CD4-positive, alpha-beta T cell (primary cell): ENCODE results near the gene CD40. TPM values are rescaled to one million over a fixed set of nuclear protein-coding genes. Genes with fewer than 3 reads are reported as not detected.

ENCODE experiments used
- ATAC-seq: fragments of 200-7000 bp; cut with Tn5 transposase; one replicate; pipeline ENCODE4 v1.10.0; 2022; ENCODE audit warnings: mild to moderate bottlenecking; ENCODE audit not compliant: poor library complexity
- CTCF ChIA-PET: fragments of 350-600 bp; sonication (Branson Sonifier 250); formaldehyde crosslinking; loops from one replicate; lab custom pipeline; 2021; ENCODE audit warnings: antibody characterized with exemption, inconsistent platforms; lab: Charles Lee
- POLR2A ChIA-PET: fragments of 350-600 bp; sonication (Branson Sonifier 250); formaldehyde crosslinking; loops from one replicate; lab custom pipeline; 2021; ENCODE audit warnings: antibody characterized with exemption, inconsistent platforms; lab: Charles Lee
- DNase-seq, 14 experiments: peaks; one replicate each; pipeline ENCODE4 v3.0.0-alpha.2; 2013 to 2020; ENCODE audit warnings: mixed read lengths in 2 of 14
- H3K27ac ChIP-seq, 2 donors: one replicate each; pipeline versions ENCODE4 v1.5.1 to v1.7.0; 2013; ENCODE audit warnings: low read length in 2 of 2, low read depth in 1 of 2, mild to moderate bottlenecking in 1 of 2
- H3K27me3 ChIP-seq, 2 experiments: 1 replicate in 1 of 2; 2 replicates in 1 of 2; pipeline versions ENCODE4 v1.6.1 to v1.7.0; 2013; ENCODE audit warnings: low read length in 2 of 2, control low read depth in 1 of 2, mild to moderate bottlenecking in 1 of 2, moderate library complexity in 1 of 2; ENCODE audit not compliant: insufficient read depth in 2 of 2, control insufficient read depth in 1 of 2
- H3K36me3 ChIP-seq: one replicate; pipeline ENCODE4 v1.6.1; 2013; ENCODE audit warnings: low read length, control low read depth; ENCODE audit not compliant: insufficient read depth
- H3K4me1 ChIP-seq: one replicate; pipeline ENCODE4 v1.6.1; 2013; ENCODE audit warnings: low read length, control low read depth; ENCODE audit not compliant: insufficient read depth
- H3K4me3 ChIP-seq: one replicate; pipeline ENCODE4 v1.5.1; 2013; ENCODE audit warnings: mild to moderate bottlenecking, low read length, moderate library complexity
- H3K9me3 ChIP-seq, 2 experiments: 1 replicate in 1 of 2; 2 replicates in 1 of 2; pipeline versions ENCODE4 v1.6.1 to v1.7.0; 2013; ENCODE audit warnings: low read length in 2 of 2, mild to moderate bottlenecking in 2 of 2, control low read depth in 1 of 2, moderate library complexity in 1 of 2; ENCODE audit not compliant: control insufficient read depth in 1 of 2, insufficient read depth in 1 of 2
- H3K27ac Mint-ChIP-seq: one replicate; pipeline ENCODE4 v1.8.0; 2020; ENCODE audit warnings: mixed read lengths
- H3K27me3 Mint-ChIP-seq: one replicate; pipeline ENCODE4 v1.8.0; 2021; ENCODE audit warnings: mixed read lengths
- H3K36me3 Mint-ChIP-seq: one replicate; pipeline ENCODE4 v1.8.0; 2021; ENCODE audit warnings: low read depth, mixed read lengths
- H3K4me1 Mint-ChIP-seq: one replicate; pipeline ENCODE4 v1.8.0; 2021; ENCODE audit warnings: low read depth, mixed read lengths
- H3K4me3 Mint-ChIP-seq: one replicate; pipeline ENCODE4 v1.8.0; 2020; ENCODE audit warnings: mild to moderate bottlenecking, mixed read lengths
- H3K9me3 Mint-ChIP-seq: one replicate; pipeline ENCODE4 v1.8.0; 2020; ENCODE audit warnings: mixed read lengths
- CTCF ChIP-seq: fragments of 200-600 bp; IDR thresholded peaks from one replicate; pipeline ENCODE4 v1.8.0; 2022; ENCODE audit warnings: antibody characterized with exemption, mild to moderate bottlenecking
- intact Hi-C, 2 experiments: fragments of 100-400 bp; cut with DNase I in 1 of 2; cut with micrococcal nuclease in 1 of 2; formaldehyde crosslinking; loops; one replicate each; pipeline versions ENCODE4 v1.15.1 to v1.9.0; 2023 to 2025; cut with DNase I, micrococcal nuclease
- total RNA-seq, 174 experiments: library from RNA in 2 of 174; stranded (reverse) in 2 of 174; gene quantifications; one replicate each; pipeline ENCODE4 v1.2.3 and lab custom pipeline; 2021 to 2026

Gene CD40
- total RNA-seq, 2 experiments from 2014 or later, result 1.0 to 1.2 TPM

GRCh38 chr20:46158476-46158987 lies 40.4 kb downstream of the CD40 start:
- no peaks in the 10 kb centered on the region for H3K36me3 Mint-ChIP-seq
- no peak for ATAC-seq
- H3K4me1 ChIP-seq, result no peaks in the 10 kb centered on the region
- no peaks in the 10 kb centered on the region for H3K4me1 Mint-ChIP-seq
- peaks cover 49% of the 10 kb centered on the region for H3K27me3 Mint-ChIP-seq
- H3K9me3 ChIP-seq, result no peaks in the 10 kb centered on the region
- no peaks in the 10 kb centered on the region for H3K36me3 ChIP-seq
- ChIA-PET POLR2A (no interaction called here), CTCF (no interaction called here)
- intact Hi-C loops, result no loop called here
- DNase-seq, result no peak
- no peak overlapping the region for H3K27ac ChIP-seq
- H3K4me3 Mint-ChIP-seq, result no peak overlapping the region
- no peak overlapping the region for H3K4me3 ChIP-seq
- TF ChIP-seq CTCF, result no peak
- H3K27me3 ChIP-seq, result peaks cover under 1 to 5% of the 10 kb centered on the region in 2 experiments
- no peak overlapping the region for H3K27ac Mint-ChIP-seq
- no peaks in the 10 kb centered on the region for H3K9me3 Mint-ChIP-seq

- Mint-ChIP-seq H3K36me3 (no peaks in the 10 kb centered on the region), H3K27ac (no peak overlapping the region), H3K27me3 (peaks cover 51% of the 10 kb centered on the region), H3K4me1 (no peaks in the 10 kb centered on the region), H3K4me3 (no peak overlapping the region), H3K9me3 (no peaks in the 10 kb centered on the region)
- POLR2A ChIA-PET, result no interaction called here
- no peaks in the 10 kb centered on the region for H3K36me3 ChIP-seq
- intact Hi-C loops, result no loop called here
- peaks cover 0 to 5% of the 10 kb centered on the region in 2 experiments for H3K27me3 ChIP-seq
- no peak overlapping the region for H3K27ac ChIP-seq
- TF ChIP-seq CTCF, result no peak
- CTCF ChIA-PET, result no interaction called here
- no peaks in the 10 kb centered on the region for H3K9me3 ChIP-seq
- no peak for ATAC-seq
- no peaks in the 10 kb centered on the region for H3K4me1 ChIP-seq
- DNase-seq, result no peak
- no peak overlapping the region for H3K4me3 ChIP-seq
These were observed 41.2 kb downstream of the CD40 start for GRCh38 chr20:46159101-46159897.

- ChIA-PET CTCF (no interaction called here), POLR2A (no interaction called here)
- Mint-ChIP-seq H3K4me3 (no peak overlapping the region), H3K36me3 (no peaks in the 10 kb centered on the region), H3K9me3 (no peaks in the 10 kb centered on the region), H3K4me1 (no peaks in the 10 kb centered on the region), H3K27ac (no peak overlapping the region), H3K27me3 (peaks cover 48% of the 10 kb centered on the region)
- no peak overlapping the region for H3K27ac ChIP-seq
- no peaks in the 10 kb centered on the region for H3K36me3 ChIP-seq
- H3K4me1 ChIP-seq, result no peaks in the 10 kb centered on the region
- DNase-seq (no peak), ATAC-seq (no peak)
- TF ChIP-seq CTCF, result no peak
- intact Hi-C loops, result no loop called here
- H3K27me3 ChIP-seq, result peaks cover 0 to 5% of the 10 kb centered on the region in 2 experiments
- no peak overlapping the region for H3K4me3 ChIP-seq
- H3K9me3 ChIP-seq, result no peaks in the 10 kb centered on the region
These were observed 42.5 kb downstream of the CD40 start for GRCh38 chr20:46160661-46161060.
